Limb (tissue), 2 donors: ENCODE results near the gene OSBPL8.
"Not testable (repeated sequence)": the region's sequence is repeated elsewhere in the genome, so short reads cannot be mapped to it uniquely, and the experiment has no call there.

Experiments
- DNase-seq, 2 donors: peaks; one replicate each; pipeline ENCODE4 v3.0.0-alpha.2; 2016; ENCODE audit errors: extremely low spot score in 2 of 2

OSBPL8 gene

DNA sequence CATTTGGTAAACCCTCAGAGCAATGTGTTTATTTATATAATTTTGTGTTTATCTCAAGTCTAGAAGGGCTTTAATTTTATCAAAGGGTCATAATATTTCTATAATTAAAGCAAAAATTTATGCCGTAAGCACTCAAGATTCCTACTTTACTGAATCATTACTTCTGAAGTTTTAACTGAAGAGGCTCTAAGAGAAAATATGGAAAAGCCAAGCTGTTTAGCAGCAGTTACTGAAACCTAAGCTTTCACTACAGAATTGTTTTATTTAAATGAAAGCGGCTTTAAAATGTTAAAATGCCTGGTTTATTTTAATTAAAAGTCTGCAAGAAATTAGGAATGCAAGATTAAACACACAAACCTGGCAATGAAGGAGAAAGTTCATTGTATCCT, 137.4 kb downstream of the OSBPL8 start:
- DNase-seq, result no peak

- no peak for DNase-seq
These were observed 138.5 kb downstream of the OSBPL8 start for GRCh38 chr12:76421046-76421445.

GRCh38 chr12:76420222-76420621, 139.3 kb downstream of the OSBPL8 start:
- no peak for DNase-seq

DNA sequence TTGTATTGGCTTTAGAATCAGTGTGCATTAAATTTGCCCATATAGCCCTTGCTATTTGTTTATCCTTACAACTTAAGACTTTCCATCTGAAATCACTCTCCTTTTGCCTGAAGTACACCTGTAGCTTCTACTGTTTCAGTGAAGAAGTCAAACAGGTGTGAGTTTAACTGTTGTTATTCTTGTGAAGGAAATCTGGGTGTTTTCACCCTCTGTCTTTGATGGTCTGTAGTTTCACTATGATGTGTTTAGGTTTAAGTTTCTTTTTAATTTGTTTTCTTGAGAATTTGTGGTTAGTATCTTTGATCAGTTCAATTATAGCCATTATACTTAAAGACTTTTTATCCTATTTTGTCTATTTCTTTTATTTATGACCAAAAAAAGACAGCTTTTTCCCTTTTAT, 142.5 kb downstream of the OSBPL8 start:
- DNase-seq, result no peak

GRCh38 chr12:76413121-76413520, 146.4 kb downstream of the OSBPL8 start:
- no peak for DNase-seq

DNA sequence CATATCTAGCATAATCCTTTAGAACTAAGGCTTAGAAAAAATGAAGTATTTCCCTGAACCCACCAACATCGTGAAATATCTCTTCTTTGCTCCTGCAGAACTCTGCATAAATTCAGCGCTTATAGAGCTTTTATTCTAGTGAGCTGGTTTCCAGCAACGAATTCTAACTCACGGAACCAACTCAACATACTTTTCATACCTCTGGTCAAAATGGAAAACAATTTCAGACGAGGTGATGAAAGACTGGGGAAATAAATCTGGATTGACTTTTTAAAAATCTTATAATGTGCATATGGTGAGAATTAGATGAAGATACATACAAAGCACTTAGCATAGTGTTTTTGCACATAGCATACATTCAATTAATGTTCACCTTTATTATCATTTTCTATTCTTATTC, 148.8 kb downstream of the OSBPL8 start:
- DNase-seq, result no peak

- DNase-seq, result no peak
These were observed 149.2 kb downstream of the OSBPL8 start for GRCh38 chr12:76410371-76410770.

DNA sequence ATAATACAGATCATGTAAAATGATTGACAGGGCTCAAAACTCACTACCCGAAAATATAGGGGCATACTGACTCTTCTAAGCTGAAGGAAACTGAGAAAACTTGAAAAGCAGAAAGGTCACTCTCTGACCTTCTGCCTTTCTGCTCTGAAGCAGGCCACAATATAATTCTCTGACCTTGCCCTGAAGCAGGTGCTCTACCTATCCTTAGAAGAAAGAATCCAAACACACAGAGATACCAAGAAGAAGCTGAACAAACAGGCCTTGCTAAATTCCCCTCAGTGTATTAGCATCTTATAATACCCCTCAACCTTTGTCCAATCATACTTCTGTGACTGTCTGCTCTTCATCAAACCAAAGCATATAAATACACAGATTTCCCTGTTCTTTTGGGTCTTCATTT, 150.5 kb downstream of the OSBPL8 start:
- no peak for DNase-seq

DNA sequence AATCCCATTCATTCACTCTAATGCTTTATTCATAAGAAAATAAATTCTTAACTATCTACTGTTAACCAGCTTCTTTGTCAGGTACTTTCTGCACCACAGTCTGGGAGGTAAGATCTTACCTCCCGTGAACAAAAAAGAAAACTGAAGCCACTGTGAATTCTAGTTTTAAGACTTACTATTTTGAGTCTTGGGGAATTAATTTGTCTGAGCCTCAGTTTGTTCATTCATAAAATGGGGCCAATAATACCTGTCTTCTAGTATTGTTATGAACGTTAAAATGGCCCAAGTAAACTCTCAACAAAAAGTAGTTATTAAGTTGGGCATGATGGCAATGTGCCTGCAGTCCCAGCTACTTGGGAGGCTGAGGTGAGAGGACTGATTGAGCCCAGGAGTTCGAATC, 151.9 kb downstream of the OSBPL8 start:
- no peak for DNase-seq

DNA sequence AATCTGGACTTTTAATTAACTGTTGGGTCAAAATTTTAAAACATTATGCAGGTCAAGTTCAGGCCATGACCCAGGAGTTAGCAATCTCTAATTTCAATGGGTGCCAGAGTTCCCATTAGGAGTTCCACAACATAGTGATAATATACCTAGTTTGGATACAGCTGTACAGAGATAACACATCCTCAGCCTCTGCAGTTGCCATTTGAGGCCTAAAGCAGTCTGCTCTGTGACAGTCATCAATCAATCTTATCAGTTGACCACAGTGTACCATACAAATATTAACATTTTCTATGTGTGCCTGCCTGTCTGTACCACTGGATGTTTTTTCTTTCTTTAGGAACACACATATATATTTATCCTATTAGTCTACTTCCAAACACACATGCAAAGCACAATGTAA, 157.3 kb downstream of the OSBPL8 start:
- DNase-seq, result no peak

- DNase-seq, result no peak
These were observed 159.4 kb downstream of the OSBPL8 start for GRCh38 chr12:76400136-76400535.

GRCh38 chr12:76399040-76399439, 160.5 kb downstream of the OSBPL8 start:
- no peak for DNase-seq

DNA sequence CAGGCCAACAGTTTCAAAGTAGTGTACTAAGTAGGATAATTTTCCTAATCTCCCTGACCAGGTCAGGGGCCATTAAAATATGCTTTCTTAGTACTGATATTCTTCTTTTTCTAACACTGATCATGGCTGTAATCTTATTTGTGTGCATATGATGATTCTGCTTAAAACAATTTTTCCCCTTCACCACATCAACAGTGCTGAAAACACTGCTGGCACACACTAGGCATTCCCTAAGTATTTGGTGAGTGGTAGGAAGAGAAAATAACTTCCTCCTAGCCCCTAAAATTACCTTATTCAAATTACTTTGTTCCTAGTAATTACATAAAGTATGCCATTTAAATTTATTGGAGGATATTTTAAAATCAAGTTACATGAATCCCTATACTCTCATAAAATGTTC, 161.5 kb downstream of the OSBPL8 start:
- no peak for DNase-seq

- DNase-seq, result no peak
These were observed 168.1 kb downstream of the OSBPL8 start for GRCh38 chr12:76391461-76391860.

DNA sequence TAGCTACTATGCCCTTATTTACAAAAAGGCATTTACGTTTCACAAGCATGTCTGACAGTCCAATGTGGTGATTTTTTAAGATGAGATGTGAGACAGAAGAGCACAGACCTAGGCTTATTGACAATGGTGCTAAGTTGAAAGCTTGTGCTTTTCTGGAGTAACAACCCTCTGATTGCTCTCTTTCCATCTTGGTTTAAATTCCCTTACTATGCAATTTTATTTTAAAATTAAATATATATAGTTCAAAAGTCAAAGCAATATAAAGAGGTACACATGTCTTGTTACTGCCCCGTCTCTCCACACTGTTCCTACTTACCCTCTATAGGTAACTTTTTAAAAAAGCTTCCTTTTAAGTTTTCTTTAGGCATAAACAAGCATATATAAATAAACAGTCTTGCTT, 172.0 kb downstream of the OSBPL8 start:
- no peak for DNase-seq

DNA sequence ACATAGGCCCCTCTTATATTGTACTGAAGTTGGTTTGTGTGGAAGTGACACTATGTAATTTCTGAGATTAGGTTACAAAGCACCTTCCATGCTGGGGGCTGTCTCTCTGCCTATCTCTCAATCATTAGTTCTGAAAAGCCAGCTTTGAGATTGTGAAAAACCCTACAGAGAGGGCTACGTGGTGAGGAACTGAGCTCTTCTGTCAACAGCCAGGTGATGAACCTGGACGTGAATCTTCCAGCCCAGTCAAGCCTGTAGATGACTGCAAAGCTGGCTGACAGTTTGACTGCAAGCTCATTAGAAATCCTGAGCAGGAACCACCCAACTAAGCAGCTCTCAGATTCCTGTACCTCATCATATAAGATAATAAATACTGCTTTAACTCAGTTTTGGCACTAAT, 175.0 kb downstream of the OSBPL8 start:
- DNase-seq, result no peak

- no peak for DNase-seq
These were observed 175.6 kb downstream of the OSBPL8 start for GRCh38 chr12:76383988-76384387.

GRCh38 chr12:76379261-76379660, 180.3 kb downstream of the OSBPL8 start:
- DNase-seq, result no peak

DNA sequence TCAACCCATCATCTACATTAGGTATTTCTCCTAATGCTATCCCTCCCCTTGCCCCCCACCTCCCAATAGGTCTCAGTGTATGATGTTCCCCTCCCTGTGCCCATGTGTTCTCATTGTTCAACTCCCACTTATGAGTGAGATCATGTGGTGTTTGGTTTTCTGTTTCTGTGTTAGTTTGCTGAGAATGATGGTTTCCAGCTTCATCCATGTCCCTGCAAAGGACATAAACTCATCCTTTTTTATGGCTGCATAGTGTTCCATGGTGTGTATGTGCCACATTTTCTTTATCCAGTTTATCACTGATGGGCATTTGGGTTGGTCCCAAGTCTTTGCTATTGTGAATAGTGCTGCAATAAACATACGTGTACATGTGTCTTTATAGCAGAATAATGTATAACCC, 182.7 kb downstream of the OSBPL8 start:
- not testable (repeated sequence) for DNase-seq

GRCh38 chr12:76375939-76376338, 183.6 kb downstream of the OSBPL8 start:
- no peak for DNase-seq

- DNase-seq, result no peak
These were observed 184.1 kb downstream of the OSBPL8 start for GRCh38 chr12:76375470-76375869.

DNA sequence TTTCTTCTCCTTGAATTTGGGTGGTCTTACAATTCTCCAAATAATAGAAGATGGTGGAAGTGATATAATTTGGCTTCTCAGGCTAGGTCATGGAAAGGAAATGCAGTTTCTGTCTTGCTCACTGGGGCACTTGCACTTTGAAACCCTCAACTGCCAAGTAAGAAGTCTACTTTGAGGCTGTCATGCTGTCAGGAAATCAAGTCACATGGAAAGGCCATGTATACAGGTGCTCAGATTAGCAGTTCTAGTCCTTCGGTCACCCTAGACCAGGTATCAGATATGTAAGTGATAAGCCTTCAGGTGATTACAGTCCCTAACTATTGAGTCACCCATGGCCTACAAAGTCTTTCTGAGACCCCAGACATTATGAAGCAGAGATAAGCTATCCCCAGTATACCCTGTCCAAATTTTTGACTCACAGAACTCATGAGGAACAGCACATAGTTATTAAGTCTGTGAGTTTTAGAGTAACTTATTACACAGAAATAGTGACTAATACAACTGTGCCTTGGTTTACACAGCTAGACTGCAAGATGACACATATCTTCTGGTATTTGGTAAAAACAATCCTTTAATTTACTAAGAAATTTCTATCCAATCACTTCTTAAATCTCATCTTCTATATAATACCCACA, 185.1 kb downstream of the OSBPL8 start:
- DNase-seq, result no peak

- no peak for DNase-seq
These were observed 191.3 kb downstream of the OSBPL8 start for GRCh38 chr12:76368230-76368629.

DNA sequence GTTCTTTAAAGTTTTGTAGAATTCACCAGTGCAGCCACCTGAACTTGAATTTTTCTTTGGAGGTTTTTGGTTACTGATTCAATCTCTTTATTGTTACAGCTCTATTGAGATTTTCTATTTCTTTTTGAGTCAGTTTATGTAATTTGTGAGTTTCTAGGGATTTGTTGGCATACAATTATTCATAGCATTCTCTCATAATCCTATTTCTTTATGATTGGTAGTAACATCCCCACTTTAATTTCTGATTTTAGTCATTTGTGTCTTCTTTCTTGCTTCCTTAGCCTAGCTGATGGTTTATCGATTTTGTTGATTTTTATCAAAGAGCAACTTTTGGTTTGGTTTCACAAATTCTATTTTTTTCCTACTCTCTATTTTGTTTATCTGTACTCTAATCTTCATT, 193.4 kb downstream of the OSBPL8 start:
- DNase-seq, result no peak
